Lower leg skin (tissue), 3 donors: ENCODE measurements around the gene CDH13.

Source experiments
- CTCF ChIP-seq, 3 donors: fragments of 450-650 bp; IDR thresholded peaks; one replicate each; pipeline ENCODE4 v1.5.1; 2016; ENCODE audit warnings: antibody characterized with exemption in 3 of 3, mild to moderate bottlenecking in 3 of 3, moderate library complexity in 2 of 3
- POLR2A ChIP-seq, 2 donors: fragments of 450-650 bp; IDR thresholded peaks; one replicate each; pipeline ENCODE4 v1.6.1; 2016 to 2017; ENCODE audit warnings: antibody characterized with exemption in 2 of 2, mild to moderate bottlenecking in 1 of 2, moderate library complexity in 1 of 2

- no peak for TF ChIP-seq CTCF (IDR thresholded peaks at IDR 0.05)
- TF ChIP-seq POLR2A (IDR thresholded peaks at IDR 0.05), result no peak
These were observed 129.5 kb downstream of the CDH13 start for GRCh38 chr16:82756283-82756599.
